Glutamatergic neuron (in vitro differentiated cells): ENCODE results near the gene PSMB1. TPM values are rescaled to one million over a fixed set of nuclear protein-coding genes. Genes with fewer than 3 reads are reported as not detected.

ENCODE experiments used
- DNase-seq: peaks from one replicate; pipeline ENCODE4 v3.0.0; 2022
- H3K27ac Mint-ChIP-seq: one replicate; pipeline ENCODE4 v1.8.0; 2020; ENCODE audit warnings: mild to moderate bottlenecking, mixed read lengths, inconsistent platforms; ENCODE audit not compliant: unreplicated experiment
- H3K27me3 Mint-ChIP-seq: one replicate; pipeline ENCODE4 v1.8.0; 2020; ENCODE audit warnings: mild to moderate bottlenecking, moderate library complexity, mixed read lengths, inconsistent platforms; ENCODE audit not compliant: unreplicated experiment
- H3K36me3 Mint-ChIP-seq: one replicate; pipeline ENCODE4 v1.8.0; 2020; ENCODE audit warnings: mild to moderate bottlenecking, mixed read lengths, inconsistent platforms; ENCODE audit not compliant: unreplicated experiment
- H3K4me1 Mint-ChIP-seq: one replicate; pipeline ENCODE4 v1.8.0; 2020; ENCODE audit warnings: mild to moderate bottlenecking, low read depth, mixed read lengths, inconsistent platforms; ENCODE audit not compliant: unreplicated experiment
- H3K4me3 Mint-ChIP-seq: one replicate; pipeline ENCODE4 v1.8.0; 2020; ENCODE audit warnings: mild to moderate bottlenecking, mixed read lengths, inconsistent platforms; ENCODE audit not compliant: unreplicated experiment
- H3K9me3 Mint-ChIP-seq: one replicate; pipeline ENCODE4 v1.8.0; 2020; ENCODE audit warnings: mild to moderate bottlenecking, moderate library complexity, mixed read lengths, inconsistent platforms; ENCODE audit not compliant: unreplicated experiment
- CTCF ChIP-seq: fragments of 200-600 bp; sonication (generic); IDR thresholded peaks from one replicate; pipeline ENCODE4 v1.5.0; 2021; ENCODE audit not compliant: partially characterized antibody, unreplicated experiment
- total RNA-seq: library from RNA; stranded (reverse); fragmentation: NEBNext Ultra II Directional; extraction: Animal tissue kit (Norgen Biotek cat#: 25700); gene quantifications from one replicate; pipeline ENCODE4 v1.2.1, GENCODE V29; 2021; ENCODE audit not compliant: unreplicated experiment

PSMB1 gene
- total RNA-seq, 1 donor from 2014 or later: 149 TPM

- no peak for DNase-seq
- TF ChIP-seq CTCF: no peak
- Mint-ChIP-seq H3K36me3 (peaks cover 24% of the 10 kb centered on the region), H3K27ac (no peak overlapping the region), H3K4me1 (peaks cover 7% of the 10 kb centered on the region), H3K4me3 (no peak overlapping the region), H3K9me3 (peaks cover 14% of the 10 kb centered on the region), H3K27me3 (peaks cover 16% of the 10 kb centered on the region)
Measured at GRCh38 chr6:170500955-170501590, 52.0 kb downstream of the PSMB1 start.

- DNase-seq: no peak
- Mint-ChIP-seq H3K27ac (peak overlapping the region; percentile 33), H3K4me3 (no peak overlapping the region)
Measured at GRCh38 chr6:170497841-170498301, 55.2 kb downstream of the PSMB1 start.

GRCh38 chr6:170493354-170493753 lies 59.8 kb downstream of the PSMB1 start:
- H3K27me3 Mint-ChIP-seq: peaks cover 7% of the 10 kb centered on the region
- H3K4me3 Mint-ChIP-seq: no peak overlapping the region
- H3K9me3 Mint-ChIP-seq: peaks cover 6% of the 10 kb centered on the region
- peaks cover 7% of the 10 kb centered on the region for H3K36me3 Mint-ChIP-seq
- H3K27ac Mint-ChIP-seq: no peak overlapping the region
- H3K4me1 Mint-ChIP-seq: peaks cover 26% of the 10 kb centered on the region
- TF ChIP-seq CTCF: no peak
- no peak for DNase-seq

More at GRCh38 chr6:170497841-170498301, 55.2 kb downstream of the PSMB1 start:
- Mint-ChIP-seq H3K36me3 (peaks cover 24% of the 10 kb centered on the region), H3K9me3 (peaks cover 17% of the 10 kb centered on the region), H3K27me3 (peaks cover 19% of the 10 kb centered on the region), H3K4me1 (peaks cover 11% of the 10 kb centered on the region)
- TF ChIP-seq CTCF: no peak

- no peak for DNase-seq
- H3K27me3 Mint-ChIP-seq: peaks cover 9% of the 10 kb centered on the region
- peaks cover 6% of the 10 kb centered on the region for H3K9me3 Mint-ChIP-seq
- TF ChIP-seq CTCF: no peak
- no peak overlapping the region for H3K4me3 Mint-ChIP-seq
- peaks cover 7% of the 10 kb centered on the region for H3K36me3 Mint-ChIP-seq
- H3K27ac Mint-ChIP-seq: no peak overlapping the region
- peaks cover 19% of the 10 kb centered on the region for H3K4me1 Mint-ChIP-seq
Measured at GRCh38 chr6:170490259-170490658, 62.8 kb downstream of the PSMB1 start.

- Mint-ChIP-seq H3K9me3 (peaks cover 6% of the 10 kb centered on the region), H3K4me3 (no peak overlapping the region), H3K27me3 (peaks cover 9% of the 10 kb centered on the region), H3K36me3 (peaks cover 7% of the 10 kb centered on the region), H3K4me1 (peaks cover 19% of the 10 kb centered on the region), H3K27ac (no peak overlapping the region)
- DNase-seq: no peak
- no peak for TF ChIP-seq CTCF
Measured at GRCh38 chr6:170489836-170490235, 63.3 kb downstream of the PSMB1 start.
